ENCODE data around the gene TMEFF2.

TMEFF2 gene

GRCh38 chr2:191951832-191952231, 242.9 kb downstream of the TMEFF2 start:
- Histone ChIP-seq H3K27ac (ENCODE audit: low read depth, low read length) (no peak overlapping the region), H3K79me2 (ENCODE audit: control insufficient read depth, insufficient read depth, low read length, unreplicated experiment) (no peaks in the 10 kb centered on the region), H3K4me3 (ENCODE audit: low read depth, low read length) (no peak overlapping the region), H2AFZ (ENCODE audit: low read length, unreplicated experiment) (no peak overlapping the region), H3K4me1 (ENCODE audit: control insufficient read depth, insufficient read depth, low read length, unreplicated experiment) (peaks cover 17% of the 10 kb centered on the region), H3K36me3 (ENCODE audit: insufficient read depth, low read length) (no peaks in the 10 kb centered on the region), H3K27me3 (ENCODE audit: insufficient read depth, low read length) (no peaks in the 10 kb centered on the region)

GRCh38 chr2:191951376-191951775, 243.4 kb downstream of the TMEFF2 start:
- no peaks in the 10 kb centered on the region for H3K79me2 ChIP-seq (ENCODE audit: control insufficient read depth, insufficient read depth, low read length, unreplicated experiment)
- H3K27me3 ChIP-seq (ENCODE audit: insufficient read depth, low read length) = no peaks in the 10 kb centered on the region
- H2AFZ ChIP-seq (ENCODE audit: low read length, unreplicated experiment) = no peak overlapping the region
- H3K4me1 ChIP-seq (ENCODE audit: control insufficient read depth, insufficient read depth, low read length, unreplicated experiment) = peaks cover 17% of the 10 kb centered on the region
- H3K36me3 ChIP-seq (ENCODE audit: insufficient read depth, low read length) = no peaks in the 10 kb centered on the region
- no peak overlapping the region for H3K27ac ChIP-seq (ENCODE audit: low read depth, low read length)
- H3K4me3 ChIP-seq (ENCODE audit: low read depth, low read length) = no peak overlapping the region

GRCh38 chr2:191950132-191950874, 244.4 kb downstream of the TMEFF2 start:
- Histone ChIP-seq H2AFZ (ENCODE audit: low read length, unreplicated experiment) (peak overlapping the region; percentile 57), H3K36me3 (ENCODE audit: insufficient read depth, low read length) (no peaks in the 10 kb centered on the region), H3K4me3 (ENCODE audit: low read depth, low read length) (no peak overlapping the region), H3K27me3 (ENCODE audit: insufficient read depth, low read length) (no peaks in the 10 kb centered on the region), H3K4me1 (ENCODE audit: control insufficient read depth, insufficient read depth, low read length, unreplicated experiment) (peaks cover 17% of the 10 kb centered on the region), H3K27ac (ENCODE audit: low read depth, low read length) (peak overlapping the region; percentile 22), H3K79me2 (ENCODE audit: control insufficient read depth, insufficient read depth, low read length, unreplicated experiment) (no peaks in the 10 kb centered on the region)

- Histone ChIP-seq H3K27me3 (ENCODE audit: insufficient read depth, low read length) (no peaks in the 10 kb centered on the region), H3K36me3 (ENCODE audit: insufficient read depth, low read length) (no peaks in the 10 kb centered on the region), H2AFZ (ENCODE audit: low read length, unreplicated experiment) (no peak overlapping the region), H3K79me2 (ENCODE audit: control insufficient read depth, insufficient read depth, low read length, unreplicated experiment) (no peaks in the 10 kb centered on the region), H3K4me1 (ENCODE audit: control insufficient read depth, insufficient read depth, low read length, unreplicated experiment) (peaks cover 9% of the 10 kb centered on the region), H3K4me3 (ENCODE audit: low read depth, low read length) (no peak overlapping the region), H3K27ac (ENCODE audit: low read depth, low read length) (no peak overlapping the region)
Observed at GRCh38 chr2:191947235-191947634, 247.5 kb downstream of the TMEFF2 start.

GRCh38 chr2:191946471-191947182, 248.1 kb downstream of the TMEFF2 start:
- no peaks in the 10 kb centered on the region for H3K36me3 ChIP-seq (ENCODE audit: insufficient read depth, low read length)
- H3K4me1 ChIP-seq (ENCODE audit: control insufficient read depth, insufficient read depth, low read length, unreplicated experiment) = peaks cover 9% of the 10 kb centered on the region
- H3K79me2 ChIP-seq (ENCODE audit: control insufficient read depth, insufficient read depth, low read length, unreplicated experiment) = no peaks in the 10 kb centered on the region
- H2AFZ ChIP-seq (ENCODE audit: low read length, unreplicated experiment) = no peak overlapping the region
- H3K27me3 ChIP-seq (ENCODE audit: insufficient read depth, low read length) = no peaks in the 10 kb centered on the region
- no peak overlapping the region for H3K4me3 ChIP-seq (ENCODE audit: low read depth, low read length)
- H3K27ac ChIP-seq (ENCODE audit: low read depth, low read length) = no peak overlapping the region

- H3K4me3 ChIP-seq (ENCODE audit: low read depth, low read length) = no peak overlapping the region
- no peaks in the 10 kb centered on the region for H3K27me3 ChIP-seq (ENCODE audit: insufficient read depth, low read length)
- no peak overlapping the region for H3K27ac ChIP-seq (ENCODE audit: low read depth, low read length)
- no peaks in the 10 kb centered on the region for H3K36me3 ChIP-seq (ENCODE audit: insufficient read depth, low read length)
- no peaks in the 10 kb centered on the region for H3K79me2 ChIP-seq (ENCODE audit: control insufficient read depth, insufficient read depth, low read length, unreplicated experiment)
- H3K4me1 ChIP-seq (ENCODE audit: control insufficient read depth, insufficient read depth, low read length, unreplicated experiment) = peaks cover 7% of the 10 kb centered on the region
- no peak overlapping the region for H2AFZ ChIP-seq (ENCODE audit: low read length, unreplicated experiment)
Observed at GRCh38 chr2:191945623-191946022, 249.1 kb downstream of the TMEFF2 start.

GRCh38 chr2:191942739-191943103, 252.0 kb downstream of the TMEFF2 start:
- H3K4me1 ChIP-seq (ENCODE audit: control insufficient read depth, insufficient read depth, low read length, unreplicated experiment) = no peaks in the 10 kb centered on the region
- H3K79me2 ChIP-seq (ENCODE audit: control insufficient read depth, insufficient read depth, low read length, unreplicated experiment) = no peaks in the 10 kb centered on the region
- H3K36me3 ChIP-seq (ENCODE audit: insufficient read depth, low read length) = no peaks in the 10 kb centered on the region
- H3K27ac ChIP-seq (ENCODE audit: low read depth, low read length) = no peak overlapping the region
- no peak overlapping the region for H3K4me3 ChIP-seq (ENCODE audit: low read depth, low read length)
- H2AFZ ChIP-seq (ENCODE audit: low read length, unreplicated experiment) = no peak overlapping the region
- no peaks in the 10 kb centered on the region for H3K27me3 ChIP-seq (ENCODE audit: insufficient read depth, low read length)

- H3K27me3 ChIP-seq (ENCODE audit: insufficient read depth, low read length) = no peaks in the 10 kb centered on the region
- H2AFZ ChIP-seq (ENCODE audit: low read length, unreplicated experiment) = no peak overlapping the region
- no peaks in the 10 kb centered on the region for H3K4me1 ChIP-seq (ENCODE audit: control insufficient read depth, insufficient read depth, low read length, unreplicated experiment)
- H3K4me3 ChIP-seq (ENCODE audit: low read depth, low read length) = no peak overlapping the region
- no peaks in the 10 kb centered on the region for H3K36me3 ChIP-seq (ENCODE audit: insufficient read depth, low read length)
- H3K27ac ChIP-seq (ENCODE audit: low read depth, low read length) = no peak overlapping the region
- no peaks in the 10 kb centered on the region for H3K79me2 ChIP-seq (ENCODE audit: control insufficient read depth, insufficient read depth, low read length, unreplicated experiment)
Observed at GRCh38 chr2:191942090-191942738, 252.5 kb downstream of the TMEFF2 start.

GRCh38 chr2:191941376-191941929, 253.3 kb downstream of the TMEFF2 start:
- Histone ChIP-seq H3K27ac (ENCODE audit: low read depth, low read length) (no peak overlapping the region), H3K27me3 (ENCODE audit: insufficient read depth, low read length) (no peaks in the 10 kb centered on the region), H2AFZ (ENCODE audit: low read length, unreplicated experiment) (no peak overlapping the region), H3K36me3 (ENCODE audit: insufficient read depth, low read length) (no peaks in the 10 kb centered on the region), H3K79me2 (ENCODE audit: control insufficient read depth, insufficient read depth, low read length, unreplicated experiment) (no peaks in the 10 kb centered on the region), H3K4me1 (ENCODE audit: control insufficient read depth, insufficient read depth, low read length, unreplicated experiment) (no peaks in the 10 kb centered on the region), H3K4me3 (ENCODE audit: low read depth, low read length) (no peak overlapping the region)

- H3K36me3 ChIP-seq (ENCODE audit: insufficient read depth, low read length) = no peaks in the 10 kb centered on the region
- H3K4me1 ChIP-seq (ENCODE audit: control insufficient read depth, insufficient read depth, low read length, unreplicated experiment) = peaks cover under 1% of the 10 kb centered on the region
- no peaks in the 10 kb centered on the region for H3K27me3 ChIP-seq (ENCODE audit: insufficient read depth, low read length)
- H3K79me2 ChIP-seq (ENCODE audit: control insufficient read depth, insufficient read depth, low read length, unreplicated experiment) = no peaks in the 10 kb centered on the region
- no peak overlapping the region for H3K4me3 ChIP-seq (ENCODE audit: low read depth, low read length)
- H3K27ac ChIP-seq (ENCODE audit: low read depth, low read length) = no peak overlapping the region
- no peak overlapping the region for H2AFZ ChIP-seq (ENCODE audit: low read length, unreplicated experiment)
Observed at GRCh38 chr2:191938779-191939178, 256.0 kb downstream of the TMEFF2 start.

Measured in ACC112 (cell line).